ENCODE results near the gene CEL.

Gene CEL

GRCh38 chr9:133103183-133103986 is 41.6 kb downstream of the CEL start:
- DNase-seq (ENCODE audit: extremely low read depth, insufficient read length): no peak

DNA sequence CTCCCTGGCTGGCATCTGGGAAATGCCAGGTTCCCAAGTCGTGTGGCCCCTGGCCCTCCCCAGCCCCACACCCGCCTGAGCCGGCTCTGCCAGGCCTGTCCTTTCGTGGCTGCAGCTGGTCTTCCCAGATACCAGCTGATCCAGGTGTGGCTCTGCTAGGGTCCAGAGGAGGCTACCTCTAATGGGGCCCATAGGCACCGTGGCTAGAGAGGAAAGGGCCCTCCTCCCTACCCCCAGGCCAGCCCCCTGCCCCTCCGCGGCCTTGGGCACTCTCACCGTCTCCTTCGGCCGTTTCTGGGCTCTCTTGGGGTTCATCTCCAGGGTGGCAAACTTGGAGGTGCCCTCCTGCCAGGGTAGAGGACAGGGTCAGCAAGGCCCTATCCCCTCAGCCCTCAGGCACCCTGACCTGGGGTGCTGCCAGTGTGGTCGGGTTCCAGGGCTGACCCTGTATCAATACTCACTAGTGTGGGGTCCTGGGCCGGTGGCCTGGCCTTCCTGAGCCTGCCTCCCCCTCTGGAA is 42.3 kb downstream of the CEL start:
- no peak for DNase-seq (ENCODE audit: extremely low read depth, insufficient read length)
- Histone ChIP-seq H3K27me3 (replicated peaks; ENCODE audit: control insufficient read depth, insufficient read depth, low read length) (no peaks in the 10 kb centered on the region), H3K4me3 (replicated peaks; ENCODE audit: low read depth, low read length) (no peak overlapping the region), H3K36me3 (ENCODE audit: control insufficient read depth, insufficient read depth, low read length) (peaks cover 62% of the 10 kb centered on the region)
- TF ChIP-seq, protein P1, sequence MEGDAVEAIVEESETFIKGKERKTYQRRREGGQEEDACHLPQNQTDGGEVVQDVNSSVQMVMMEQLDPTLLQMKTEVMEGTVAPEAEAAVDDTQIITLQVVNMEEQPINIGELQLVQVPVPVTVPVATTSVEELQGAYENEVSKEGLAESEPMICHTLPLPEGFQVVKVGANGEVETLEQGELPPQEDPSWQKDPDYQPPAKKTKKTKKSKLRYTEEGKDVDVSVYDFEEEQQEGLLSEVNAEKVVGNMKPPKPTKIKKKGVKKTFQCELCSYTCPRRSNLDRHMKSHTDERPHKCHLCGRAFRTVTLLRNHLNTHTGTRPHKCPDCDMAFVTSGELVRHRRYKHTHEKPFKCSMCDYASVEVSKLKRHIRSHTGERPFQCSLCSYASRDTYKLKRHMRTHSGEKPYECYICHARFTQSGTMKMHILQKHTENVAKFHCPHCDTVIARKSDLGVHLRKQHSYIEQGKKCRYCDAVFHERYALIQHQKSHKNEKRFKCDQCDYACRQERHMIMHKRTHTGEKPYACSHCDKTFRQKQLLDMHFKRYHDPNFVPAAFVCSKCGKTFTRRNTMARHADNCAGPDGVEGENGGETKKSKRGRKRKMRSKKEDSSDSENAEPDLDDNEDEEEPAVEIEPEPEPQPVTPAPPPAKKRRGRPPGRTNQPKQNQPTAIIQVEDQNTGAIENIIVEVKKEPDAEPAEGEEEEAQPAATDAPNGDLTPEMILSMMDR (IDR thresholded peaks at IDR 0.05; ENCODE audit: insufficient read depth, low read length, poor library complexity, severe bottlenecking): no peak

More at GRCh38 chr9:133103183-133103986, 41.6 kb downstream of the CEL start:
- no peaks in the 10 kb centered on the region for H3K27me3 ChIP-seq (replicated peaks; ENCODE audit: control insufficient read depth, insufficient read depth, low read length)
- TF ChIP-seq, protein P1 (IDR thresholded peaks at IDR 0.05; ENCODE audit: insufficient read depth, low read length, poor library complexity, severe bottlenecking): peak; percentile 91
- H3K4me3 ChIP-seq (replicated peaks; ENCODE audit: low read depth, low read length): no peak overlapping the region
- peaks cover 62% of the 10 kb centered on the region for H3K36me3 ChIP-seq (ENCODE audit: control insufficient read depth, insufficient read depth, low read length)

- DNase-seq (ENCODE audit: extremely low read depth, insufficient read length): no peak
- H3K27me3 ChIP-seq (replicated peaks; ENCODE audit: control insufficient read depth, insufficient read depth, low read length): no peaks in the 10 kb centered on the region
- no peak overlapping the region for H3K4me3 ChIP-seq (replicated peaks; ENCODE audit: low read depth, low read length)
- H3K36me3 ChIP-seq (ENCODE audit: control insufficient read depth, insufficient read depth, low read length): peaks cover 64% of the 10 kb centered on the region
- TF ChIP-seq, protein P1 (IDR thresholded peaks at IDR 0.05; ENCODE audit: insufficient read depth, low read length, poor library complexity, severe bottlenecking): no peak
Observed at GRCh38 chr9:133104718-133105460, 43.1 kb downstream of the CEL start.

DNA sequence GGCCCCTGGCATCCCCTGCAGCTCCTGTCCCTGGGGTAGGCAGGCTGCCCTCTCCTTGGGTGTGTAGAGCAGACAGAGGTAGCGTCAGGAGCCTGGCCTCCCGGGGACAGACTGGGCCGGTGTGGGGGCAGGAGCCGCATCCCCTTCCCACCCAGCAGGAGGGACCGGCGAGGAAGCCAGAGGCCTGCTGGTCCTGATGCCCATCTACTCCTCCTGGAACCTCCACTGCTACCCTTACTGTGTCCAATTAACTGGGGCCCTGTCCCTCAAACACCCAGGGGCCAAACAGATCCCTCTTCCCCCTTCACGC is 43.6 kb downstream of the CEL start:
- TF ChIP-seq, protein P1 (IDR thresholded peaks at IDR 0.05; ENCODE audit: insufficient read depth, low read length, poor library complexity, severe bottlenecking): no peak
- peaks cover 65% of the 10 kb centered on the region for H3K36me3 ChIP-seq (ENCODE audit: control insufficient read depth, insufficient read depth, low read length)
- no peak for DNase-seq (ENCODE audit: extremely low read depth, insufficient read length)
- no peak overlapping the region for H3K4me3 ChIP-seq (replicated peaks; ENCODE audit: low read depth, low read length)
- no peaks in the 10 kb centered on the region for H3K27me3 ChIP-seq (replicated peaks; ENCODE audit: control insufficient read depth, insufficient read depth, low read length)

GRCh38 chr9:133106511-133107244 is 44.9 kb downstream of the CEL start:
- no peak for DNase-seq (ENCODE audit: extremely low read depth, insufficient read length)
- no peaks in the 10 kb centered on the region for H3K27me3 ChIP-seq (replicated peaks; ENCODE audit: control insufficient read depth, insufficient read depth, low read length)
- TF ChIP-seq, protein P1 (IDR thresholded peaks at IDR 0.05; ENCODE audit: insufficient read depth, low read length, poor library complexity, severe bottlenecking): no peak
- peaks cover 56% of the 10 kb centered on the region for H3K36me3 ChIP-seq (ENCODE audit: control insufficient read depth, insufficient read depth, low read length)
- H3K4me3 ChIP-seq (replicated peaks; ENCODE audit: low read depth, low read length): no peak overlapping the region

Measured in GM06990 (cell line).